Inferior parietal cortex (tissue), 1 donor: ENCODE data around the gene KCNJ5.

ENCODE experiments used
- DNase-seq: peaks from one replicate; pipeline ENCODE4 v3.0.0-alpha.2; 2016; ENCODE audit errors: extremely low spot score

KCNJ5 gene

GRCh38 chr11:128956401-128957201, 65.4 kb downstream of the KCNJ5 start:
- peak; percentile 92 for DNase-seq

GRCh38 chr11:128957202-128957482, 66.0 kb downstream of the KCNJ5 start:
- DNase-seq: no peak

- no peak for DNase-seq
Observed at GRCh38 chr11:128961645-128962044, 70.5 kb downstream of the KCNJ5 start.

- no peak for DNase-seq
Observed at GRCh38 chr11:128962896-128963295, 71.7 kb downstream of the KCNJ5 start.

GRCh38 chr11:128963744-128964325, 72.7 kb downstream of the KCNJ5 start:
- DNase-seq: peak; percentile 29

- no peak for DNase-seq
Observed at GRCh38 chr11:128964463-128964930, 73.3 kb downstream of the KCNJ5 start.

- no peak for DNase-seq
Observed at GRCh38 chr11:128965485-128965884, 74.3 kb downstream of the KCNJ5 start.

- no peak for DNase-seq
Observed at GRCh38 chr11:128967578-128967977, 76.4 kb downstream of the KCNJ5 start.

GRCh38 chr11:128968916-128969315, 77.8 kb downstream of the KCNJ5 start:
- DNase-seq: no peak
